ENCODE results near the gene ZSWIM5. TPM values are rescaled to one million over a fixed set of nuclear protein-coding genes. Genes with fewer than 3 reads are reported as not detected.

The ZSWIM5 gene
- total RNA-seq, 6 donors from 2014 or later = 2.0 to 6.3 (median 3.2) TPM

- H3K9me3 ChIP-seq = peaks cover 0 to 7% (median 0%) of the 10 kb centered on the region in 4 donors
- H3K36me3 ChIP-seq = no peaks in the 10 kb centered on the region
- no peaks in the 10 kb centered on the region for H3K27me3 ChIP-seq
- no peak for TF ChIP-seq POLR2A (IDR thresholded peaks at IDR 0.05)
- TF ChIP-seq POLR2AphosphoS5 (IDR thresholded peaks at IDR 0.05) = no peak
- TF ChIP-seq, protein P1, sequence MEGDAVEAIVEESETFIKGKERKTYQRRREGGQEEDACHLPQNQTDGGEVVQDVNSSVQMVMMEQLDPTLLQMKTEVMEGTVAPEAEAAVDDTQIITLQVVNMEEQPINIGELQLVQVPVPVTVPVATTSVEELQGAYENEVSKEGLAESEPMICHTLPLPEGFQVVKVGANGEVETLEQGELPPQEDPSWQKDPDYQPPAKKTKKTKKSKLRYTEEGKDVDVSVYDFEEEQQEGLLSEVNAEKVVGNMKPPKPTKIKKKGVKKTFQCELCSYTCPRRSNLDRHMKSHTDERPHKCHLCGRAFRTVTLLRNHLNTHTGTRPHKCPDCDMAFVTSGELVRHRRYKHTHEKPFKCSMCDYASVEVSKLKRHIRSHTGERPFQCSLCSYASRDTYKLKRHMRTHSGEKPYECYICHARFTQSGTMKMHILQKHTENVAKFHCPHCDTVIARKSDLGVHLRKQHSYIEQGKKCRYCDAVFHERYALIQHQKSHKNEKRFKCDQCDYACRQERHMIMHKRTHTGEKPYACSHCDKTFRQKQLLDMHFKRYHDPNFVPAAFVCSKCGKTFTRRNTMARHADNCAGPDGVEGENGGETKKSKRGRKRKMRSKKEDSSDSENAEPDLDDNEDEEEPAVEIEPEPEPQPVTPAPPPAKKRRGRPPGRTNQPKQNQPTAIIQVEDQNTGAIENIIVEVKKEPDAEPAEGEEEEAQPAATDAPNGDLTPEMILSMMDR (IDR thresholded peaks at IDR 0.05) = no peak
- no peak for TF ChIP-seq EP300 (IDR thresholded peaks at IDR 0.05)
- H3K4me1 ChIP-seq = no peaks in the 10 kb centered on the region
- ATAC-seq (ENCODE audit: low FRiP score in 2 of 2) (no peak), DNase-seq (no peak)
- no peak overlapping the region for H3K27ac ChIP-seq
- H3K4me3 ChIP-seq = no peak overlapping the region
These were observed 50.4 kb downstream of the ZSWIM5 start for GRCh38 chr1:45155957-45156356.

- Histone ChIP-seq H3K4me1 (no peaks in the 10 kb centered on the region), H3K9me3 (peaks cover 0 to 7% (median 0%) of the 10 kb centered on the region in 4 donors), H3K36me3 (no peaks in the 10 kb centered on the region), H3K4me3 (no peak overlapping the region), H3K27ac (no peak overlapping the region), H3K27me3 (no peaks in the 10 kb centered on the region)
- 85 to 95% methylated on average over 7 of the region's 7 CpGs for WGBS, 2 donors
- no peak for DNase-seq
- TF ChIP-seq EP300 (IDR thresholded peaks at IDR 0.05) (no peak), POLR2AphosphoS5 (IDR thresholded peaks at IDR 0.05) (no peak), POLR2A (IDR thresholded peaks at IDR 0.05) (no peak)
- TF ChIP-seq, protein P1 (IDR thresholded peaks at IDR 0.05) = no peak
- ATAC-seq (ENCODE audit: low FRiP score in 2 of 2) = no peak
These were observed 51.0 kb downstream of the ZSWIM5 start for GRCh38 chr1:45155423-45155822.

DNA sequence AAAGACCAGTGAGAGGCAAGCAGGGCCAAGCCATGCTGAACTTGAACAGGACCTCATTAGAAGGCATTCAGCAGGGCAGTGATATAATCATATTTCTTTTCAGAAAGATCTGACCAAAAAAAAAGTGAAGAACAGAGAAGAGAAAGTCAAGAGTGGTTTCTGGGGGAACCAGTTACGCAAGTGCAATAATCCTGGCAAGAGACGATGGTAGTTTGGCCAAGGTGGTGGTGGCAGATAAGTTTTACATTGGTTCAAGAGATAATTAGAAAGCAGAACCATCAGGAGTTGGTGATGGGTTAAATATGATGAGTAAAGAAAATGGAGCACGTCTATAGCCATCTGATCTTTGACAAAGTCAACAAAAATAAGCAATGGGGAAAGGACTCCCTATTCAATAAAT, 54.3 kb downstream of the ZSWIM5 start:
- no peak overlapping the region for H3K27ac ChIP-seq
- DNase-seq (no peak), ATAC-seq (ENCODE audit: low FRiP score in 2 of 2) (no peak)
- TF ChIP-seq POLR2AphosphoS5 (IDR thresholded peaks at IDR 0.05) (no peak), EP300 (IDR thresholded peaks at IDR 0.05) (no peak), POLR2A (IDR thresholded peaks at IDR 0.05) (no peak)
- TF ChIP-seq, protein P1 (IDR thresholded peaks at IDR 0.05) = no peak
- no peak overlapping the region for H3K4me3 ChIP-seq
- no peaks in the 10 kb centered on the region for H3K27me3 ChIP-seq
- no peaks in the 10 kb centered on the region for H3K4me1 ChIP-seq
- WGBS, 2 donors = 52 to 60% methylated on average over 3 of the region's 3 CpGs
- peaks cover 0 to 7% (median 0%) of the 10 kb centered on the region in 4 donors for H3K9me3 ChIP-seq
- H3K36me3 ChIP-seq = no peaks in the 10 kb centered on the region

DNA sequence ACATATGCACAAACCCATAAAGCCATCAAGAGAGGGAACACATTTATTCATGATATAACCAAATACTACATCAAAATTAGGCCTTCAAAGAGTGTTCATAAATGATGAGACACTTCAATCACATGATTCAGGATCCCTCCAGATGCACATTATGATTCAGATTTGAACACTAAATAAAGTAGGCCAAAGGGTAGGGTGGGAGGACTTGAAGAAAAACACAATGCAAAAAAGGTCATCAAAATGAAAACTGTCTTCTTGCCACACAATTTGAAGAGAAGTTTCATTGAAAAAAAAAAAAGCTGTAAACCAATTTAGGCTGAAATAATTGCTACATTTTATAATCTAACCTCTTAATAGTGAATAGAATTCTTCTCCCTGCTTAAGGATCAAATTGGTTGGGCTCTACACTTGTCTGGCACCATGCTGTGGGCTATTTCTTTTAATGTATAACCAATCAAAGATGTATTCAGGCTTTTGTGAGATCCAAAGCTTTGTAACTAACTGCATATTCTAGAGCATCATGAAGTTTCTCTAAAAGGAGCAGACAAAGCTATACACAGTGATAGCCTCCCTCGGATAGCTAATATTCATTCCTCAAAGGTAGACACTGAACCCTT, 58.1 kb downstream of the ZSWIM5 start:
- WGBS, 2 donors = 90 to 98% methylated on average over 1 of the region's 1 CpG
- H3K27ac ChIP-seq = no peak overlapping the region
- H3K4me3 ChIP-seq = no peak overlapping the region
- no peak for TF ChIP-seq EP300 (IDR thresholded peaks at IDR 0.05)
- TF ChIP-seq POLR2A (IDR thresholded peaks at IDR 0.05) = no peak
- no peak for TF ChIP-seq POLR2AphosphoS5 (IDR thresholded peaks at IDR 0.05)
- TF ChIP-seq, protein P1 (IDR thresholded peaks at IDR 0.05) = no peak
- H3K36me3 ChIP-seq = no peaks in the 10 kb centered on the region
- no peak for ATAC-seq (ENCODE audit: low FRiP score in 2 of 2)
- DNase-seq = no peak
- no peaks in the 10 kb centered on the region for H3K9me3 ChIP-seq
- H3K27me3 ChIP-seq = no peaks in the 10 kb centered on the region
- no peaks in the 10 kb centered on the region for H3K4me1 ChIP-seq

DNA sequence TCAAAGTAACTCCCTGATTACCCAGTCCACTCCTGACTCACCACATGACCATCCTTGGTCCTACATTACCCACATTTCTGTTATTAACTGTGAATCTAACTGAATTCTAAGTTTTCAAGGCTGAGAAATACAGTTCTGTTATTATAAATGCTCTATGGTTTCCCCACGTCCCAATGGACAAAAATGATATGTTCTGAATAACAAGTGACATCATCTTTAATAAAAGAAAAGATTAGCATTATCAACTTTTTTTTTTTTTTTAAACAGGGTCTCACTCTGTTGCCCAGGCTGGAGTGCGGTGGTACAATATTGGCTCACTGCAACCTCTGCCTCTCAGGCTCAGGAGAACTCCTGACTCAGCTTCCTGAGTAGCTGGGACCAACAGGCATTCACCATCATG, 59.6 kb downstream of the ZSWIM5 start:
- WGBS, 2 donors = 66 to 96% methylated on average over 2 of the region's 2 CpGs
- Histone ChIP-seq H3K36me3 (no peaks in the 10 kb centered on the region), H3K27me3 (no peaks in the 10 kb centered on the region), H3K27ac (no peak overlapping the region), H3K9me3 (no peaks in the 10 kb centered on the region), H3K4me1 (no peaks in the 10 kb centered on the region), H3K4me3 (no peak overlapping the region)
- ATAC-seq (ENCODE audit: low FRiP score in 2 of 2) (no peak), DNase-seq (no peak)
- TF ChIP-seq, protein P1 (IDR thresholded peaks at IDR 0.05) = no peak
- TF ChIP-seq POLR2A (IDR thresholded peaks at IDR 0.05) = no peak
- no peak for TF ChIP-seq EP300 (IDR thresholded peaks at IDR 0.05)
- TF ChIP-seq POLR2AphosphoS5 (IDR thresholded peaks at IDR 0.05) = no peak

Data from upper lobe of left lung (tissue), 6 donors.